Head of caudate nucleus (tissue), 42 donors: ENCODE data around the gene RBM19.

Experiments used
- DNase-seq, 42 donors: peaks; one replicate each; pipeline versions ENCODE4 v3.0.0 to v3.0.0-alpha.2; 2020 to 2021; ENCODE audit warnings: mixed read lengths in 7 of 42
- intact Hi-C: fragments of 100-400 bp; cut with DNase I; formaldehyde crosslinking; loops from one replicate; pipeline ENCODE4 v1.15.0; 2022

The RBM19 gene

GRCh38 chr12:113991224-113992044 lies 25.3 kb upstream of the RBM19 start:
- intact Hi-C loops, result no loop called here
- DNase-seq, result no peak

- DNase-seq, result peak in 5 of 42 donors; percentile 3 to 44 (median 17)
- intact Hi-C loops, result no loop called here
Measured at GRCh38 chr12:113990250-113991223, 24.4 kb upstream of the RBM19 start.

GRCh38 chr12:113988976-113989375 lies 22.9 kb upstream of the RBM19 start:
- no peak for DNase-seq
- intact Hi-C loops, result no loop called here

- DNase-seq, result no peak
- intact Hi-C loops, result no loop called here
Measured at GRCh38 chr12:113988064-113988451, 21.9 kb upstream of the RBM19 start.

- intact Hi-C loops, result no loop called here
- DNase-seq, result no peak
Measured at GRCh38 chr12:113987261-113988063, 21.3 kb upstream of the RBM19 start.

- no peak for DNase-seq
Measured at GRCh38 chr12:113984464-113984863, 18.3 kb upstream of the RBM19 start.

GRCh38 chr12:113983777-113984448 lies 17.8 kb upstream of the RBM19 start:
- DNase-seq, result no peak
- intact Hi-C loops, result loop anchor here (5.0 kb wide), 2 partner anchors 523 to 658 kb away; no protein-coding TSS in a partner anchor

More at GRCh38 chr12:113984464-113984863, 18.3 kb upstream of the RBM19 start:
- intact Hi-C loops, result loop anchor here (5.0 kb wide), 2 partner anchors 523 to 658 kb away; no protein-coding TSS in a partner anchor

- no peak for DNase-seq
- intact Hi-C loops, result loop anchor here (5.0 kb wide), 2 partner anchors 524 to 659 kb away; no protein-coding TSS in a partner anchor
Measured at GRCh38 chr12:113983265-113983664, 17.1 kb upstream of the RBM19 start.

GRCh38 chr12:113981876-113982275 lies 15.8 kb upstream of the RBM19 start:
- intact Hi-C loops, result loop anchor here (5.0 kb wide), 2 partner anchors 525 to 660 kb away; no protein-coding TSS in a partner anchor
- DNase-seq, result no peak

GRCh38 chr12:113980537-113981337 lies 14.6 kb upstream of the RBM19 start:
- intact Hi-C loops, result loop anchor here (5.0 kb wide), 2 partner anchors 527 to 662 kb away; no protein-coding TSS in a partner anchor
- peak in 40 of 42 donors; percentile 7 to 87 (median 62) for DNase-seq

- intact Hi-C loops, result loop anchor here (5.0 kb wide), 2 partner anchors 527 to 662 kb away; no protein-coding TSS in a partner anchor
- DNase-seq, result no peak
Measured at GRCh38 chr12:113980054-113980453, 13.9 kb upstream of the RBM19 start.

GRCh38 chr12:113978080-113978479 lies 12.0 kb upstream of the RBM19 start:
- DNase-seq, result no peak
- intact Hi-C loops, result no loop called here

- intact Hi-C loops, result no loop called here
- DNase-seq, result no peak
Measured at GRCh38 chr12:113974006-113974405, 7.9 kb upstream of the RBM19 start.

GRCh38 chr12:113973109-113973904 lies 7.2 kb upstream of the RBM19 start:
- intact Hi-C loops, result no loop called here
- no peak for DNase-seq

- intact Hi-C loops, result no loop called here
- no peak for DNase-seq
Measured at GRCh38 chr12:113971392-113971791, 5.3 kb upstream of the RBM19 start.

GRCh38 chr12:113970211-113970610 lies 4.1 kb upstream of the RBM19 start:
- DNase-seq, result no peak
- intact Hi-C loops, result no loop called here
